HG03342 (cell line): ENCODE measurements around the gene INTS11.

Experiments used
- ATAC-seq: cut with Tn5 transposase; IDR thresholded peaks from one replicate; pipeline ENCODE4 v1.9.1; 2021; ENCODE audit warnings: mild to moderate bottlenecking, moderate library complexity; ENCODE audit not compliant: unreplicated experiment

The INTS11 gene

DNA sequence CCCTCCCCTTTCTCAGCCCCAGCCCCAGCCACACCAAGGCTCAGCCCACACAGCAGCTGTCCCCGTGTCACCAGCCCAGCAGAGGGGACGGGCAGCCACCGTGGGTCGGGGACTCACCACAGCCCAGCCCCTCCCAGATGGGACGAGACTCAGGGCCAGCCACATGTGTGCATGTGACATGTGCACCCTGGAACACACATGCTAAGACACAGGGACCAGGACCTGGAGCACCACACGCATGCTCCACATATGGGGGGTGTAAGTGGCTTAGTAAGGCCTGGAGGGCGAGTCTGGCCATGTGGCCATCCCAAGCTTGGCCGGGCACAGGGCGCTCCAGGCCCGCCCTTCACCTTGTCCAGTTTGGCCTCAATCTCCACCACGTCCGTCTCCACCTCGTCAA, 20.7 kb downstream of the INTS11 start:
- no peak for ATAC-seq

DNA sequence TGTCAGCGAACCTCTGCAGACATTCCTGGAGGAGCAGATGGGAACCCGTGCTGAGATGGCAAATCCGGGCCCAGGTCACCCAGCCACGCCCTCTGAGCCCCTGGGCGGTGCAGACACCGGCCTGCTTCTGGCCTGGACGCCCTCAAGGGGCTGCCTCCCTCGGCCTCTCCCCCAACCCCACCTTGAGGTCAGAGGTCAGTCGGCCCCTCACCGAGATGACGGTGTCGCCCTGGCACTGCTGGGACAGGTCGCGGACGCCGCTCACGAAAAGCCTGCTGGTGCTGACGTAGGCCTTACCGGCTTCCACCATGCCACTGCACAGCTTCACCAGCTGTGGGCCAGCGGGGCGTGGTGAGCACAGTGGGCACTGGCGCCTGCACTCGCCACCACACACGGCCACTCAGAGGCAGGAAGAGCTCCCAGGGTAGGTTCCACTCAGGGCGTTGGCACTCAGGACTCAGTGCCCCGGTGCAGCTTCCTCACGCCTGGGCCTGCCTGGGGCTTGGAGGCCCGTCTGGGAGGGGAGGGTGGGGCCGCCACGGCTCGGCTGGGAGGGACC, 21.4 kb downstream of the INTS11 start:
- ATAC-seq: no peak

DNA sequence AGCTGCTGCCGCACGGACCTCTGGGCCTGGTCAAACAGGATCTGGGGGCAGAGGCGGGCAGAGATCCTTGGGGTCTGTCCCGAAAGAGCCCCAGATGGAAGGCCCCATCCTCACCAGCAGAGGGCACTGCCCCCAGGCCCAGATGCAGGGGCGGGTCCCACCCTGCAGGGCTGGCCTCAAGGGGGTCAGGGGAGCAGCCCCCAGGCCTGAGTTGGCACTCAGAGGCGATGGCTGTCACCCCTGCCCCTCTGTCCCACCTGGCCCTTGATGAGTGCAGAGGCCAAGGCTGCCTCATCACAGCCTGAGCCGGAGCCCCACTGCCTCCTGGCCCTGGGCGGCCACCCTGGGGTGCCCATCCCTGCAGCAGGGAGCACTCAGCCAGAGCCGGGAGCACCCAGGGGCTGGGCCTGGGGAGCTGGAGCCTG, 22.4 kb downstream of the INTS11 start:
- ATAC-seq: no peak

DNA sequence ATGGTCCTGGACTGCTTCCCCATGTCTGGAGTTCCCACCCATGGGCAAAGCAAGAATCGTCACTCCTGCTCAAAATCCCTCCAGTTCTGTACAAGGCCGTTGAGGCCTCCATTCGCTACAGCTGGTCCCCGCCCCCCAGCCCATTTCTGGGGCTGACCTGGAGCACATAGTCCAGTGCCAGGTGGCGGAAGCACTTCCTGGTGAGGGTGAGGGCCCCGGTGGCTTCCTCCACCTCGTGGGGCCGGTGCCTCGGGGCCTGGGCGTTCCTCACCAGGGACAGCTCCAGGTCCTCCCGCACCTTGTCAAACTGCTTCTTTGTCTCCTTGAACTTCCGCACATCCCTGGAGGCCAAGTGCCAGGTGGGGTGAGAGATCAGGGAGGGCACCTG, 24.1 kb downstream of the INTS11 start:
- no peak for ATAC-seq

DNA sequence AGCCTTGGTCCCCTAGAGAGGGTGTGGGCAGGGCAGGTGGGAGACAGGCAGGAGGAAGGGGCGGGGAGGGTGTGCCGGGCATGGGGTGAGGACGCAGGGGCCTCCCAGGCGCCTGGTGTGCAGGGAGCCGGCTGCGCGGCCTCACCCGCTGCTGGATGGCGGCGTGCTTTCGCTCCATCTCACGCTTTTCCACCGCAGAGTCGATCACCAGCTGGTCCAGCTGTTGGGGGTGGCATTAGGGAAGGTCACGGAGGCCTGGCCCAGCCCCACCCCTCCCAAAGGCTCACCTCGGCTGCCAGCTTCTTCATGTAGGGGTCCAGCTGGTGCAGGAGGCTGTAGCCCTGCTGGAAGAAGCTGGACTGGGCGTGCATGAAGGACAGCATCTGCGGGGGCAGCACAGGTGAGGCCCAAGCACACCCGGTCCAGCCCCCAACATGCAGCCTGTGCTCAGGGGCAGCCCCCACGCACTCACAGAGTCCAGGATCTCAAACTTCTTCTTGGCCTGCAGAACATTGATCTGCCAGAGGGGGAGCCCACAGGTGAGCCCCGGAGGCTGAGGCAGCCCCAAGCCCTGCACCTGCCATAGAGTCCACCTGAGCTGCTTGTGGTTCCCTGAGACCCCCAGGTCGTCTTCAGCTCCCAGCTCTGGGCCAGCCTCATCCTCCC, 24.6 kb downstream of the INTS11 start:
- ATAC-seq: no peak

DNA sequence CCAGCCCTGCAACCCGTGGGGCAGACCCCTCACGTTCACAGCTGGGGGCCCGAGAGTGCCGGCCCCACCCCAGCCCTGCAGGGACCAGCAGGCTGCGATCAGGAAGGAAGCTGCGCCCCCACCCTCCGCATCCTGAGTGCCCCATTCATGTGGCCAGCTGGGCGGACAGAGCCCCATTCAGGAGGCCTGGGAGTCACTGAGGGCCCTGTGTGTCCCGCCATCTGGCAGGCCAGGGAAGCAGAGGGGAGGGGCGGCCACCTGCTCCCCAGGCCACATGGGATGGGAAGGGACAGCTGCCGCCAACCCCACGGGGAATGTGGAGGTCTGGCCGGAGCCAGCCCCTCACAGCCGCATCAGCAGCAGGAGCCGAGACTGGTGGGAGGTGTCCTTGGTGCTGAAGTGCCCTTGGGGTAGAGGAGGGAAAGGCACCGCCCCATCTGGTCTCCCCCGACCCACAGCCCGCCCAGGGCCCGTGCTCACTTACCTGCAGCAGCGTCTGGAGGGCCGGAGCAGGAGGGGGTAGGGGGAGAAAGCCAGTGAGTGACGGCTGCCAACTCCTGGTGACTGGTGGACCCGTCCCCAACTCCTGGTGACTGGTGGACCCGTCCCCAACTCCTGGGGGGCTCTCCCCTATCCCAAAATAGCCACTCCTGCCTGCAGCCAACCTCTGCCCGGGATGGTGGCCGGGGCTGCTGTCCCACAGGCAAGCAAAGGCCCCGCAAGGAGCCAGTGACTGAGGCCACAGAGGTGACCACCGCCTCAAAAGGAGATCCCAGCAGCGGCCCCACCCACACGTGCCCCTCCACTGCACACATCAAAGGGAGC, 25.4 kb downstream of the INTS11 start:
- ATAC-seq: no peak

DNA sequence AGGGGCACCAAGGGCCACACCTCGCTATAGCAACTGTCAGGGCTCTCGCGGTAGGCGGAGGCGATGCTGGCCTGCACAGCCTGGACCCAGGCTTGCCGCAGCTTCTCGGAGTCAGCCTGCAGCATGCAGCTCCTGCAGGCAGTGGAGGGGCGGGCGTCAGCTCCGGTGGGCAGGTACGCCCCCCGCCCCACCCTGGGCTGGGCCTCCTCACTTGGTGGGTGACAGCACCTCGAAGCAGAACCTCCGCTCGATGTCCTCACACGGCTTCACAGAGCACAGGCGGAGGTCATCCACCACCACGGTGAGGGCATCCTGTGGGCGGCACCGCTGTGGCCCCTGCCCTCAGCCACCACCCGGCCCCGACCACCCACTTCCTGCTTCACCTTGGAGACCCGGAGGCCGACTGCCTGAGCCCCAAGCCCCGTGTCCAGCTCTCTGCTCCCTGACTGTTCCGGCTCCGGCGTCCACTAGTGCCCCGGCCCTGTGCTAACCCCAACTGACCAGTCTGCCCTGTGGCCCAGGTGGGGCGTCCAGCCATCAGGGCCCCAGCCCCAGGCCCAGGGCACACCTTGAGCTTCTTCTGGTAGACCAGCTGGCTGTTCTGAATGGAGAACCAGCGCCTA, 26.5 kb downstream of the INTS11 start:
- no peak for ATAC-seq

DNA sequence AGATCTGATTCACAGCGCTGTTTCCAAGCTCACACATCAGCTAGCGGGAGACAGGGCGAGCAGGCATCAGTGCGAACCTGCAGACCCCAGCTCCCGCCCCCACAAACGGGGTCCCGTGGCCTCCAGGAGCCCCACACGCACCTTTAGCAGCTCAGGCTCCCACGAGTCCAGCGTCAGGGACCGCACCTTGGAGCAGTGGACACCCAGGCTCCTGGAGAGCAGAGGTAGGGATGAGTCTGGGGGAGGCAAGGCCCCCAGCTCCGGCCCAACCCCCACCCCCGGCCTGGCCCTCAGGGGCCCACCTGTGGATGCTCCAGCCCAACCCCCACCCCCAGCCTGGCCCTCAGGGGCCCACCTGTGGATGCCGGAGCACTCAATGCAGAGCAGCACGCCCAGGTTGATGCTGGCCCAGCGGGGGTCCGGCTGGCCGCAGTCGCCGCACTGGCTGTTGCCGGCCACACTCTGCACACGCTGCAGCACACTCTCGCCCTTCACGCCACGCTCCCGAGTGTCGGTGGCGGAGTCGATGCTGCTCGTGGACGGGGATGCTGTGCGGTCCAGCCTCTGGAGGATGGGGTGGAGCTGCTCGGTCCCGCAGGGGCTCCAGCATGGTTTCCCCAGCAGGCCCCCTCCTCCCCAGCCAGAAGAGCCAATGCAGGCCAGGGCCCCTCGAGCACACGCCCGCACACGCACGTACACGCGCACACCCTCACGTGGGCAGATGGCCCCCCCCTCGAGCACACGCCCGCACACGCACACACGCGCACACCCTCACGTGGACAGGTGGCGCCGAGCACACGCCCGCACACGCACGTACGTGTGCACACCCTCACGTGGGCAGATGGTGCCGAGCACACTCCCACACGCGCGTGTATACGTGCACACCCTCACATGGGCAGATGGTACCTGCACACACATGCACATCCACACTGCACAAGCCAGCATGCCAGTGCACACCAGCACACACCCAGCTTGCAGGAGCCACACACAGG, 28.1 kb downstream of the INTS11 start:
- no peak for ATAC-seq

DNA sequence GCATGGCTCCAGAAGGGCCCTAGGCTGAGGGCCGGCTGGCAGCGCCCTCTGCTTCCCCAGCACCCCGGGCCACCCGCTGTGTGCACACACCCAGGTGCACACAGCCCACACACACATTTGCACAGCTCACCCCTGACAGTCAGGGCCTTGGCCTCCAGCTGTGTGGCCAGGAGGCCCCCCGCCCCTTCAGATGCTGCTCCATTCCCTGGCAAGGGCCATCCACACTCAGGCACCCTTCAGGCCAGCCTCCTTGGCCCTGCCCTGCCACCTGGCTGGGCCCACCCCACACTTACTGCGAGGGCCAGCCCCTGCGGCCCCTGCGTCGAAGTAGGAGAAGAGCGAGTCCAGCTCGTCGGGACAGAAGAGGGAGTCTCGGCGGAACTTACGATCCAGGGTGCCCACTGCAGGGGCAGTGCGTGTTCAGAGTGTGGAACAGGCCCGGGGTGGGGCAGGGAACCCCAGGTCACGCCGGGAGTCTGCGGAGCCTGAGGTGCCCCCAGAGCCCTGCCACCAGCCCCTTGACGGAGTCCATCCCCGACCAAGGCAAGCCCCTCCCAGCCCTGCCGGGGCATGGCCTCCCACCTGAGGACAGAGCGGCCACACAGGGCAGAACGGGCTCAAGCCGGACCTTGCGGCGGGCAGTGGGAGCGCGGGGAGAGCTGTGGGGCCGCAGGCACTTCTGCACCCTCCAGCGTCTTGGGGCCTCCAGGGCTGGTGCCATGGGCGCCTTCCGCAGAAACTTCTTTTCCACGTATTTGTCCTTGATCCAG, 29.1 kb downstream of the INTS11 start:
- ATAC-seq: no peak

DNA sequence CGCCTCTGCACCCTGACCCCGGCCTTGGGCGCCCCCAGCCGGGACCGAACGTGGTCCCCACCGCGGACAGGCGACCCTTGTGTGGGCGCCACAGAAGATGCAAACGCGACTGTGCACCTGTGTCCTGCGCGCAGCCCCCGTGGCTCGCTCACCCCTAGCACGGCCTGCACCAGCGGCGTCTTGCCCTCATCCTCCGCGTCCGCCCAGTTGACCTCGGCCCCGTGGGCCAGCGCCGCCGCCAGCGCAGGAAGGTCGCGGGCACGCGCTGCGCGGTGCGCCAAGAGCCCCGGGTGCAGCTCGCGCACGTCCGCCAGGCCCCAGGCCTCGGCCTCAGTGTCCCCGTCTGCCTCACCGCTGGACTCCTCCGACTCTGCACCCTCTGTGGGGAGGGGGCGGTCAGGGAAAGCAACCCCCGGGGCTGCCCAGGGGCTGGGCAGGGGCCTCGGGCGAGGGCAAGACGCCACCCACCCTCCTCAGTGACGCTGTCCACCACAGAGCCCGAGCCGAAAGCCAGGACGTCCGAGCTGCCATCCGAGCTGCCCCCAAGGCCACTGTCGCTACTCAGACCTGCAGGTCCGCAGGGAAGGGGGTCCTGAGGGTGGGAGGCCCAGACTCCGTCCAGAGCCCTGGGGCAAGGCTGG, 30.1 kb downstream of the INTS11 start:
- ATAC-seq: no peak

DNA sequence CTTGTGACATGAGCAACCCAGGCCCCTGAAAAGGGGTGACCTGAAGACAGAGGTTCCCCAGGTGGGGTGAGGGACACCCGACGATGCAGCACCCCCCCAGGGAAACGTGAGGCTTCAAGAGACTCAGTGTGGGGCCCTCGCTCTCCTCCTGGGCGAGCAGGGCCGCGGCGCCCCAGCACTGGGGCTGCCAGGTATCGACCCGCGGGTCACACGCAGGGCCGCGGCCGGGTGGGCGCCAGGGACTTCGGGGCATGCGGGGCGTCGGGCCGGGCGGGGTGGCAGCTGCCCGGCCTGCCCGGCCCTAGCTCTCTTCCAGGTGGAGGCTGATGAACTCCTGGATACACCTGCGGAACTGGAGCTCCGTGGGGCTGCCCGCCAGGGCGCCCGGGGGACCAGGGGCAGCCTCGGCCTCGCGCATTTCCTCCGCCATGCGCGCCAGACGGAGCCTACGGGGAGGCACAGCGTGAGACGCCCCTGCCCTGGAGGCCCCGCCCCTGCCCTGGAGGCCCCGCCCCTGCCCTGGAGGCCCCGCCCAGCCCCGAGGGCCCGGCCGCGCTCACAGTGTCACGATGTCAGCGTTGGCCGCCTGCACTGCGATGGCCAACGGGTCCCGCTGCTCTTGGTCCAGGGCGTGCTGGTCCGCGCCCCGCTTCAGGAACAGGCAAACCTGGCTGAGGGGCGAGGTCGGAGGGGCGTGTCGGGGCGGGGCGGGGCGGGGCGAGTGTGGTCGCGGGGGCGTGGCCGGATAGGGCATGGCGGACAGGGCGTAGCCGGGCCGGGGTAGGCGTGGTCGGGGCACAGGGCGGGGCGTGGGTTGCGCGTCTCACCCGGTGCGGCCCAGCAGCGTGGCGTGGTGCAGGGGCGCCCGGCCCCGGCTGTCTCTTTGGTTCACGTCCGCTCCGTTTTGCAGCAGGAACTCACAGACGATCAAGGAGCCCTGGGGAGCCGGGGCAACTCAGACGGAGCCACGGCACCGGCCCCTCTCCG, 30.9 kb downstream of the INTS11 start:
- no peak for ATAC-seq

DNA sequence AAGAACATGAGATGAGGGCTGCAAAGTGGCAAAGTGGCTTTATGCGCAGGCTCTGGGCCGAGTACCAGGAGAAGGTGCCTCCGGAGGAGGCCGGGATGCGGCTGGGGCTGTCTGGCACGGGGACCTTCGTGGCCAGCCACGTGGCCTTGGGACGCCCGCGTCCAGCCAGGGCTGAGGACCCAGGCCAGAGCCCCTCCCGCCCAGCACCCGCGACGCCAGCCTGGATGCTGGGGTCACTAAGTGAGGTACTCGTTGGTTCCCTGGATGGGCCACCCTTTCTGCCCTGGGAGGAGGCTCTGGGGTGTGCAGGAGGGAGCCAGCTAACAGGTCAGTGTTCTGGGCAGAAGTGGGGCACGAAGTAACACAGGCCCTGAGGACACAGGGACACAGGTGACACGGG, 31.6 kb downstream of the INTS11 start:
- ATAC-seq: no peak

DNA sequence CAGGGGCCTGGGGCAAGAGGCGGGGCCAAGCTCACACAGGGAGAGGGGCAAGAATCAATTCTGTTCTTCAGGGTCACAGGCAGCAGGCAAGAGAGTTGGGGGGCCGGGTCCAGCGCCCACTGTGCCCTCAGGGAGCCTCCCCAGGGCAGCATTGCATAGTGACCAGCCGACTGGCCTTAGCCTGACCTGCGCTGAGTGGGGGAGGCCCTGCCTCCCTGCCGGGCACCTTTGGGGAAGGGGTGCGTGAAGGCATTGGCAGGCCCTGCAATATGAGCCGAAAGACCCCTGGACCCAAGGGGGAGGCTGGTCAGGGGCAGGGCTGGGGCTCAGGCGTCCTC, 32.0 kb downstream of the INTS11 start:
- ATAC-seq: no peak

DNA sequence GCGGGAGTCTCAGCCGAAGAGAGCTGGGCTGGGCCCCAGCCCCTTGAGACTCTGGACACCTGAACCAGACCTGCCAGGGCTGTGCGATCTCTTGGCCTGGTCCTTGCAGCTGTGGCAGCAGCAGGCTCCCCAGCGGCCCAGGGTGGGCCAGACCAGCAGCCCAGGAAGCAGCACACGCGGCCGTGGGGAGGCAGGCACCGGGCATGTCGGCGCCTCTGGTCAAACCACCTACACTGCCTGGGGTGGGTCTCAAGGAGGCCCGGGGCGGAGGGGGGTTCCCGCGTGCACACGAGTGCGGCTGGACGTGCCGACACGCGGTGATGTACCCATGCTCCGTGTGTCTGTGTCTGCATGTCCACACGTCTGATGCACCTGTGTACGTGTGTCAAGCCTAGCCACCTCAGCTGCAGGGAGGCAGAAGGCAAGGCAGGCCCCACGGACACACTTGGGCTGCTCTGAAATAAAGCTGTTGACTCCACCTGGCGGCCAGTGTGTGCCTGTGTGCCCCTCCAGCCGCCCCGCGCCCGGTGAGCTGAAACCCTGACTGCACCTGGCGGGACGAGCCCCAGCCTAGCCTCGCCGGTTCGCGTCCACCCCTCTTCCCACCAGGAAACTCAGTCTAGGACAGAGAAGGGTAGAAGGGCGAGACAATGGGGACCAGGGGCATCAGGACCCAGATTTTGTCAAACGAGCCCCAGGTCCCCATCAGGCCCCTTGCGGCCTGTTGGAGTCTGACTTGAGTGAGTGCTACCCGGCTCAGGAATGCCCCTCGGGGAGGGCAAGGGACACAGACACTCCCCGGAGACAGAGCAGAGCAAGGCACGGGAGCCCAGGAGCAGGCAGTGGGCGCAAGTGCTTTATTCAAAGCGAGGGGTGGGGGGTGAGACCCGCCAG, 32.7 kb downstream of the INTS11 start:
- no peak for ATAC-seq

DNA sequence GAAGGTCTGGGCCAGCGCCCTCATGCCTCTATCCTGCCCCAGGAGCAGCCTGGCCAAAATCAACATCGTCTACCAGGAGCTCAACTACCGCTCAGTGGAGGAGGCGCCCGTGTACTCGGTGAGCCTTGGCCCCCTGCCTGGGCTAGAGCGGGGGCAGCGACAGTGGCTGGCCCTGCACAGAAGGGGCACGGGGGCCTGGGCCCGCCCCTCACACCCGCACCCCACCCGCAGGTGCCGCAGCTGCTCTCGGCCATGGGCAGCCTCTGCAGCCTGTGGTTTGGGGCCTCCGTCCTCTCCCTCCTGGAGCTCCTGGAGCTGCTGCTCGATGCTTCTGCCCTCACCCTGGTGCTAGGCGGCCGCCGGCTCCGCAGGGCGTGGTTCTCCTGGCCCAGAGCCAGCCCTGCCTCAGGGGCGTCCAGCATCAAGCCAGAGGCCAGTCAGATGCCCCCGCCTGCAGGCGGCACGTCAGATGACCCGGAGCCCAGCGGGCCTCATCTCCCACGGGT, 33.4 kb downstream of the INTS11 start:
- no peak for ATAC-seq

DNA sequence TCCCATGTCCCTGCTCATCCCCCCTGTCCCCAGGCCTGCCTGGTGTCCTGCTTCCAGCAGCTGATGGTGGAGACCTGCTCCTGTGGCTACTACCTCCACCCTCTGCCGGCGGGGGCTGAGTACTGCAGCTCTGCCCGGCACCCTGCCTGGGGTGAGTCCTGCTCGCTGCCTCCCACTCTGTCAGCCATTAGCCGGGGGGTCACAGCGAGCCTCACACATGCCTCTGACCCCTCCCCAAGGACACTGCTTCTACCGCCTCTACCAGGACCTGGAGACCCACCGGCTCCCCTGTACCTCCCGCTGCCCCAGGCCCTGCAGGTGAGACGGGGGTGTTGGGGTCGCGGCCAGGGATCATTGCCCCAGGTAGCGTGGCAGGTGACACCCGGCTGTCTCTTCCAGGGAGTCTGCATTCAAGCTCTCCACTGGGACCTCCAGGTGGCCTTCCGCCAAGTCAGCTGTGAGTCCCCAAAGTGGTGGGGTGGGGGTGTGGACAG, 34.2 kb downstream of the INTS11 start:
- ATAC-seq: no peak
